GM12872 (cell line): ENCODE measurements around the gene NOSTRIN.

Experiments used
- CTCF ChIP-seq: IDR thresholded peaks from 3 replicates; pipeline ENCODE4 v1.5.1; 2011; ENCODE audit warnings: low read depth, mild to moderate bottlenecking, low read length, moderate library complexity; ENCODE audit not compliant: insufficient read depth

Gene NOSTRIN

GRCh38 chr2:168830958-168831357 is 28.5 kb downstream of the NOSTRIN start:
- no peak for TF ChIP-seq CTCF

- TF ChIP-seq CTCF = no peak
These were observed 29.2 kb downstream of the NOSTRIN start for GRCh38 chr2:168831662-168832061.

- no peak for TF ChIP-seq CTCF
These were observed 33.5 kb downstream of the NOSTRIN start for GRCh38 chr2:168835969-168836368.

- TF ChIP-seq CTCF = no peak
These were observed 39.0 kb downstream of the NOSTRIN start for GRCh38 chr2:168841445-168841844.

GRCh38 chr2:168843253-168843652 is 40.8 kb downstream of the NOSTRIN start:
- TF ChIP-seq CTCF = no peak

GRCh38 chr2:168848225-168848624 is 45.8 kb downstream of the NOSTRIN start:
- no peak for TF ChIP-seq CTCF

- TF ChIP-seq CTCF = 0 out of 3 replicates have a peak, but pooled peaks have one; percentile 28
These were observed 47.2 kb downstream of the NOSTRIN start for GRCh38 chr2:168849610-168850009.

- no peak for TF ChIP-seq CTCF
These were observed 48.4 kb downstream of the NOSTRIN start for GRCh38 chr2:168850846-168851245.
